22Rv1 (cell line): ENCODE results near the gene SLC25A51.
"Not testable (repeated sequence)": the region's sequence is repeated elsewhere in the genome, so short reads cannot be mapped to it uniquely, and the experiment has no call there.

Experiments used
- H3K27ac ChIP-seq: fragments of 450-650 bp; 2 replicates; pipeline ENCODE4 v1.5.1; 2017
- CTCF ChIP-seq: fragments of 450-650 bp; IDR thresholded peaks from 2 replicates; pipeline ENCODE4 v1.5.1; 2017; ENCODE audit warnings: mild to moderate bottlenecking
- ZFX ChIP-seq: fragments of 450-650 bp; IDR thresholded peaks from 2 replicates; pipeline ENCODE4 v1.6.1; 2017; ENCODE audit warnings: antibody characterized with exemption, borderline replicate concordance

SLC25A51 gene

GRCh38 chr9:37899041-37899440, 4.9 kb downstream of the SLC25A51 start:
- no peak overlapping the region for H3K27ac ChIP-seq
- TF ChIP-seq CTCF (no peak), ZFX (no peak)

GRCh38 chr9:37897665-37898064, 6.3 kb downstream of the SLC25A51 start:
- TF ChIP-seq ZFX (no peak), CTCF (no peak)
- H3K27ac ChIP-seq = no peak overlapping the region

GRCh38 chr9:37892063-37892462, 11.9 kb downstream of the SLC25A51 start:
- H3K27ac ChIP-seq = no peak overlapping the region
- TF ChIP-seq ZFX = no peak
- TF ChIP-seq CTCF = no peak

GRCh38 chr9:37891042-37891441, 12.9 kb downstream of the SLC25A51 start:
- not testable (repeated sequence) for H3K27ac ChIP-seq

- H3K27ac ChIP-seq = no peak overlapping the region
Measured at GRCh38 chr9:37889536-37889935, 14.4 kb downstream of the SLC25A51 start.

GRCh38 chr9:37887977-37888583, 15.8 kb downstream of the SLC25A51 start:
- not testable (repeated sequence) for H3K27ac ChIP-seq

More at GRCh38 chr9:37889536-37889935, 14.4 kb downstream of the SLC25A51 start:
- TF ChIP-seq ZFX (no peak), CTCF (no peak)

GRCh38 chr9:37880916-37881479, 22.9 kb downstream of the SLC25A51 start:
- TF ChIP-seq CTCF = no peak
- no peak for TF ChIP-seq ZFX

GRCh38 chr9:37876376-37876775, 27.6 kb downstream of the SLC25A51 start:
- H3K27ac ChIP-seq = no peak overlapping the region
- TF ChIP-seq ZFX (no peak), CTCF (no peak)

More at GRCh38 chr9:37880916-37881479, 22.9 kb downstream of the SLC25A51 start:
- H3K27ac ChIP-seq = no peak overlapping the region
